Stimulated activated CD4-positive, alpha-beta T cell treated with anti-CD3 and anti-CD28 coated beads, Interleukin-15, amount 100 ng/mL, for 48 hours (primary cell): ENCODE data around the gene PLEKHG1.

Experiments
- DNase-seq, 2 donors: peaks; one replicate each; pipeline ENCODE4 v3.0.0-alpha.2; 2020; ENCODE audit warnings: low read depth in 2 of 2

Gene PLEKHG1

GRCh38 chr6:150639823-150640331, 40.2 kb downstream of the PLEKHG1 start:
- DNase-seq, result no peak

GRCh38 chr6:150640556-150641209, 41.0 kb downstream of the PLEKHG1 start:
- no peak for DNase-seq

GRCh38 chr6:150641398-150642139, 41.9 kb downstream of the PLEKHG1 start:
- DNase-seq, result no peak

GRCh38 chr6:150646228-150646627, 46.5 kb downstream of the PLEKHG1 start:
- DNase-seq, result no peak

- no peak for DNase-seq
Observed at GRCh38 chr6:150647051-150647450, 47.4 kb downstream of the PLEKHG1 start.
